Upper lobe of left lung (tissue), 6 donors: ENCODE results near the gene MYO9A. TPM values are rescaled to one million over a fixed set of nuclear protein-coding genes. Genes with fewer than 3 reads are reported as not detected.

Source experiments
- ATAC-seq, 2 donors: fragments of 200-7000 bp; cut with Tn5 transposase; one replicate each; pipeline ENCODE4 v1.9.1; 2022; ENCODE audit warnings: mild to moderate bottlenecking in 2 of 2, moderate library complexity in 2 of 2; ENCODE audit not compliant: low FRiP score in 2 of 2
- DNase-seq, 2 donors: peaks; one replicate each; pipeline ENCODE4 v3.0.0-alpha.2; 2019 to 2020
- H3K27ac ChIP-seq, 4 donors: fragments of 200-600 bp; sonication (generic); one replicate each; pipeline ENCODE4 v1.5.1; 2016 to 2019
- H3K27me3 ChIP-seq, 4 donors: fragments of 200-600 bp; sonication (generic); one replicate each; pipeline ENCODE4 v1.5.1; 2017 to 2019
- H3K36me3 ChIP-seq, 4 donors: fragments of 200-600 bp; sonication (generic); one replicate each; pipeline ENCODE4 v1.5.1; 2016 to 2019
- H3K4me1 ChIP-seq, 4 donors: fragments of 200-600 bp; sonication (generic); one replicate each; pipeline ENCODE4 v1.5.1; 2018 to 2019
- H3K4me3 ChIP-seq, 4 donors: fragments of 200-600 bp; sonication (generic); one replicate each; pipeline ENCODE4 v1.5.1; 2017 to 2019; ENCODE audit warnings: mild to moderate bottlenecking in 2 of 4, moderate library complexity in 1 of 4
- H3K9me3 ChIP-seq, 4 donors: fragments of 200-600 bp; sonication (generic); one replicate each; pipeline ENCODE4 v1.5.1; 2018 to 2019
- EP300 ChIP-seq, 4 donors: sonication (generic); formaldehyde crosslinking; IDR thresholded peaks; one replicate each; pipeline ENCODE4 v1.5.1; 2017; ENCODE audit warnings: antibody characterized with exemption in 4 of 4, control low read depth in 2 of 4
- POLR2A ChIP-seq, 4 donors: fragments of 450-650 bp; IDR thresholded peaks; one replicate each; pipeline ENCODE4 v1.5.1; 2016 to 2017; ENCODE audit warnings: antibody characterized with exemption in 4 of 4, mild to moderate bottlenecking in 2 of 4
- POLR2AphosphoS5 ChIP-seq, 2 donors: sonication (generic); formaldehyde crosslinking; IDR thresholded peaks; one replicate each; pipeline ENCODE4 v1.5.1; 2017; ENCODE audit warnings: antibody characterized with exemption in 2 of 2
- WGBS, 2 donors: methylation state at CpG; one replicate each; pipeline ENCODE4 v1.1.5; 2017 to 2018; 5-methylcytosine and 5-hydroxymethylcytosine counted together
- total RNA-seq, 6 donors: library from RNA; depleted of rRNA in 4 of 6; stranded (reverse); fragments of >200 nt in 4 of 6; gene quantifications; one replicate each; pipeline versions ENCODE4 v1.1.0 to v1.2.1, GENCODE V29; 2016 to 2021
- TF ChIP-seq, protein P1 (sequence below), 6 experiments: fragments of 450-650 bp in 4 of 6; fragments of 200-600 bp in 2 of 6; sonication (generic) in 2 of 6; IDR thresholded peaks; one replicate each; pipeline ENCODE4 v1.5.1; 2016 to 2019; ENCODE audit warnings: antibody characterized with exemption in 6 of 6
- donor health status: DM: no; HTN: no; CAD: no; lungs with moderate emphysema.
- donor health status: DM: no; HTN: yes; CAD: no; lungs with severe emphysema.

Gene MYO9A
- total RNA-seq, 6 donors from 2014 or later, result 53.2 to 143 (median 76.5) TPM

DNA sequence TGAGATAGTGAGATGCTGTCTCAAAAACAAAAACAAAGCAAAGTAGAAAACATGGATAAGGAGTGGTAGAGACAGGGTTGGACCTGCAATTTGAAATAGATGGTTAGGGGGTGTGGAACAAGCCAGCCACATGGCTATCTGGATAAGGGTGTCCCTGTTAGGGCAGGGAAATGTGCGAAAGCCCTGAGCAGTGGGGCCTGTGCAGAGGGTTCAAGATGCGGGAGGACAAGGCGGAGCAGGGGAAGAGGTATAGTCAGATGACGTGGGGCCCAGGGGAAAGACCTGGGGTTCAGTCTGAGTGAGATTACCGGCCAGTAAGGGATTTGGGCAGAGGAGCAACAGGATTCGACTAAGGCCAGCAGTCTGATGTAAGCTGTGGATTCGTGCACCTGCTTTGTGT, 326.0 kb downstream of the MYO9A start:
- no peak overlapping the region for H3K4me3 ChIP-seq
- no peak for ATAC-seq
- TF ChIP-seq POLR2AphosphoS5 (IDR thresholded peaks at IDR 0.05), result no peak
- TF ChIP-seq POLR2A (IDR thresholded peaks at IDR 0.05), result no peak
- TF ChIP-seq EP300 (IDR thresholded peaks at IDR 0.05), result no peak
- TF ChIP-seq, protein P1, sequence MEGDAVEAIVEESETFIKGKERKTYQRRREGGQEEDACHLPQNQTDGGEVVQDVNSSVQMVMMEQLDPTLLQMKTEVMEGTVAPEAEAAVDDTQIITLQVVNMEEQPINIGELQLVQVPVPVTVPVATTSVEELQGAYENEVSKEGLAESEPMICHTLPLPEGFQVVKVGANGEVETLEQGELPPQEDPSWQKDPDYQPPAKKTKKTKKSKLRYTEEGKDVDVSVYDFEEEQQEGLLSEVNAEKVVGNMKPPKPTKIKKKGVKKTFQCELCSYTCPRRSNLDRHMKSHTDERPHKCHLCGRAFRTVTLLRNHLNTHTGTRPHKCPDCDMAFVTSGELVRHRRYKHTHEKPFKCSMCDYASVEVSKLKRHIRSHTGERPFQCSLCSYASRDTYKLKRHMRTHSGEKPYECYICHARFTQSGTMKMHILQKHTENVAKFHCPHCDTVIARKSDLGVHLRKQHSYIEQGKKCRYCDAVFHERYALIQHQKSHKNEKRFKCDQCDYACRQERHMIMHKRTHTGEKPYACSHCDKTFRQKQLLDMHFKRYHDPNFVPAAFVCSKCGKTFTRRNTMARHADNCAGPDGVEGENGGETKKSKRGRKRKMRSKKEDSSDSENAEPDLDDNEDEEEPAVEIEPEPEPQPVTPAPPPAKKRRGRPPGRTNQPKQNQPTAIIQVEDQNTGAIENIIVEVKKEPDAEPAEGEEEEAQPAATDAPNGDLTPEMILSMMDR (IDR thresholded peaks at IDR 0.05), result no peak
- H3K27ac ChIP-seq, result no peak overlapping the region
- H3K36me3 ChIP-seq, result no peaks in the 10 kb centered on the region
- no peaks in the 10 kb centered on the region for H3K4me1 ChIP-seq
- DNase-seq, result no peak
- H3K9me3 ChIP-seq, result no peaks in the 10 kb centered on the region
- no peaks in the 10 kb centered on the region for H3K27me3 ChIP-seq
- WGBS, 2 donors, result 85 to 92% methylated on average over 7 of the region's 7 CpGs

DNA sequence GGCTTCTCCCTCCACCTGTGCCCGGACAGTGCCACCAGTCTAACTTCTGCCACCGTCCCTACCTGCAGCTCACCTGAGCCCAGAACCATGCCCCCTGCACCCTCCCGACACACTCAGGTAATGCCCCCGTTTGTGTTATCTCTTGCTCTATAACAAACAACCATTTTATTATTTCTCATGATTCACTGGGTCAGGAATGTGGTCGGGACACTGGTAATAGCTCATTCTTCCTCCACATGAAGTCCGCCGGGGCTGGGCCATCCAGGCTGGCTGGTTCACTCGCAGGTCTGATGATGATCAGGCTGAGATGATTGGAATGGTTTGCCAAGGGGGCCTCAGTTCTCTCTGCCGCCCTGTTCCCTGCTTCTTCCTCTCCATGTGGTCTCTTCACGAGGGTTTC, 327.9 kb downstream of the MYO9A start:
- no peaks in the 10 kb centered on the region for H3K36me3 ChIP-seq
- ATAC-seq (no peak), DNase-seq (no peak)
- no peaks in the 10 kb centered on the region for H3K27me3 ChIP-seq
- TF ChIP-seq, protein P1 (IDR thresholded peaks at IDR 0.05), result no peak
- TF ChIP-seq POLR2AphosphoS5 (IDR thresholded peaks at IDR 0.05) (no peak), EP300 (IDR thresholded peaks at IDR 0.05) (no peak), POLR2A (IDR thresholded peaks at IDR 0.05) (no peak)
- no peaks in the 10 kb centered on the region for H3K4me1 ChIP-seq
- H3K27ac ChIP-seq, result no peak overlapping the region
- no peaks in the 10 kb centered on the region for H3K9me3 ChIP-seq
- H3K4me3 ChIP-seq, result no peak overlapping the region
- WGBS, 2 donors, result 77 to 81% methylated on average over 9 to 10 of the region's 10 CpGs

DNA sequence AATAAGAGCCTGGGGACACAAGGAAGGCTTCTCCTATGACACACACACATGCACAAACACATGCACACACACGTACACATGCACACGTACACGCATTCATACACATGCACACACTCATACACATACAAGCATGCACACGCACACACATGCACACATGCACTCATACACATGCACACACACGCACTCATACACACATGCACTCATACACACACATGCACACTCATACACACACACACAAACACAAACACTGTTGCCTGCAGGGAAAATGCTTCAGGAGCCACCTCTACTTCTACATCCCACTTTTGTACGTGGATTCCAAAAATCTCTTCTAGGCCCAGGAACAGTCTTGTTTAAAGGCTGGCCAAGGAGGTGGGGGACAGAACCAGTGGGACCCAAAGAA, 328.3 kb downstream of the MYO9A start:
- no peak for ATAC-seq
- TF ChIP-seq EP300 (IDR thresholded peaks at IDR 0.05), result no peak
- no peak for TF ChIP-seq POLR2AphosphoS5 (IDR thresholded peaks at IDR 0.05)
- TF ChIP-seq, protein P1 (IDR thresholded peaks at IDR 0.05), result no peak
- TF ChIP-seq POLR2A (IDR thresholded peaks at IDR 0.05), result no peak
- Histone ChIP-seq H3K4me1 (no peaks in the 10 kb centered on the region), H3K36me3 (no peaks in the 10 kb centered on the region), H3K27me3 (no peaks in the 10 kb centered on the region), H3K27ac (no peak overlapping the region), H3K4me3 (no peak overlapping the region), H3K9me3 (no peaks in the 10 kb centered on the region)
- no peak for DNase-seq
- WGBS, 2 donors, result 88 to 95% methylated on average over 6 of the region's 6 CpGs

DNA sequence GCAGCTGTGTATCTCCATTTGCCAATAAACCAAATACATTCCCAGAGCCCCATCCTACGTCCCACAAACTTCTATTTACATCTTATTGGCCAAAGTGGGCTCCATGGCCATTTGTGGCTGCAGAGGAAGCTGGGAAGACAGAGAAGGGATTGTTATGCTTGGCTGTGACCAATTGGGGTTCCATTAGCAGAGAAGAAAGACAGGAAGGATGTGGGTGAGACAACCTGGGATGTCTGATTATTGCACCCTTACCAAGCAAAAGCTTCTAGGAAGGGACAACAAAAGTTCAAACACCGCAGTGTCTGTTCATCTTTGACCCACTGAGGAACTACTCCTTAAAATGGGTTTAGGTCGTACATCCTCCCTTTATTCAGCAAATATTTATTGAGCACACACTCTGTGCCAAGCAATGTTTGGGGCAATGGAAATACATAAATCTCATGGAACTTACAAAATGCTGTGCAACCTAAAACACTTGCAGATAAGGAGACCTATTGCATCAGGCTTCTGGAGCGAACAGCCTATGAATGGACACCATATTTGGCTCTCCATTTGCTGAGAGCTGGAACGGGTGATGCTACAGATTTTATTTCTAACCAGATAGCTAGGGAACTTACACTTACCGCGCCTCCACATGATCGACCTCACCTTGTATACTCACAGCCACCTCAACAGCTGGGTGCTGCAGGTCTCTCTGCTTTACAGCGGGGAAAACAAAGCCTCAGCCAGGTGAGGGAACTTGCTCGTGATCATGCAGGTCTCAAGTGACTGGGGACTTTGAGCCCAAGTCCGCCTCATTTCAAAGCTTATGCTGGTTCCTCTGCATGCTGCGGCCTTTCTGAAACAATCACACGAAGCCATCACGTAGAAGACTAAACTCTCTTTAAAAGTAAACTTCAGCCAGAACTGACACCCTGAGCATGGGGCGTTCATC, 329.0 kb downstream of the MYO9A start:
- no peak overlapping the region for H3K4me3 ChIP-seq
- DNase-seq, result no peak
- no peaks in the 10 kb centered on the region for H3K4me1 ChIP-seq
- no peak for ATAC-seq
- no peak overlapping the region for H3K27ac ChIP-seq
- TF ChIP-seq, protein P1 (IDR thresholded peaks at IDR 0.05), result no peak
- no peak for TF ChIP-seq EP300 (IDR thresholded peaks at IDR 0.05)
- no peak for TF ChIP-seq POLR2A (IDR thresholded peaks at IDR 0.05)
- TF ChIP-seq POLR2AphosphoS5 (IDR thresholded peaks at IDR 0.05), result no peak
- H3K36me3 ChIP-seq, result no peaks in the 10 kb centered on the region
- no peaks in the 10 kb centered on the region for H3K27me3 ChIP-seq
- 90 to 91% methylated on average over 12 to 15 of the region's 15 CpGs for WGBS, 2 donors
- no peaks in the 10 kb centered on the region for H3K9me3 ChIP-seq
